ENCODE data around the gene SLC1A3.

SLC1A3 gene

GRCh38 chr5:36648426-36648825 is 42.0 kb downstream of the SLC1A3 start:
- TF ChIP-seq, protein P1, sequence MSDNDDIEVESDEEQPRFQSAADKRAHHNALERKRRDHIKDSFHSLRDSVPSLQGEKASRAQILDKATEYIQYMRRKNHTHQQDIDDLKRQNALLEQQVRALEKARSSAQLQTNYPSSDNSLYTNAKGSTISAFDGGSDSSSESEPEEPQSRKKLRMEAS (IDR thresholded peaks at IDR 0.05) = no peak
- TF ChIP-seq, protein P2, sequence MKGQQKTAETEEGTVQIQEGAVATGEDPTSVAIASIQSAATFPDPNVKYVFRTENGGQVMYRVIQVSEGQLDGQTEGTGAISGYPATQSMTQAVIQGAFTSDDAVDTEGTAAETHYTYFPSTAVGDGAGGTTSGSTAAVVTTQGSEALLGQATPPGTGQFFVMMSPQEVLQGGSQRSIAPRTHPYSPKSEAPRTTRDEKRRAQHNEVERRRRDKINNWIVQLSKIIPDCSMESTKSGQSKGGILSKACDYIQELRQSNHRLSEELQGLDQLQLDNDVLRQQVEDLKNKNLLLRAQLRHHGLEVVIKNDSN (IDR thresholded peaks at IDR 0.05) = no peak
- no peak for TF ChIP-seq FOXM1 (IDR thresholded peaks at IDR 0.05; ENCODE audit: borderline replicate concordance, low read depth)
- TF ChIP-seq CEBPB (IDR thresholded peaks at IDR 0.05) = no peak
- no peak for TF ChIP-seq TEAD4 (IDR thresholded peaks at IDR 0.05)
- no peak for TF ChIP-seq RAD21 (IDR thresholded peaks at IDR 0.05; ENCODE audit: low read depth)
- no peak for TF ChIP-seq ZBTB7A (IDR thresholded peaks at IDR 0.05; ENCODE audit: low read depth)
- no peak for TF ChIP-seq EGR1 (IDR thresholded peaks at IDR 0.05)
- no peak for TF ChIP-seq TCF12 (IDR thresholded peaks at IDR 0.05; ENCODE audit: low read depth)
- TF ChIP-seq EP300 (IDR thresholded peaks at IDR 0.05; ENCODE audit: borderline replicate concordance) = no peak
- TF ChIP-seq YY1 (IDR thresholded peaks at IDR 0.05; ENCODE audit: low read depth) = no peak
- no peak for TF ChIP-seq REST (IDR thresholded peaks at IDR 0.05; ENCODE audit: low read depth)
- no peak for TF ChIP-seq TAF1 (IDR thresholded peaks at IDR 0.05; ENCODE audit: low read depth)

- TF ChIP-seq TCF12 (IDR thresholded peaks at IDR 0.05; ENCODE audit: low read depth) (no peak), EGR1 (IDR thresholded peaks at IDR 0.05) (no peak), YY1 (IDR thresholded peaks at IDR 0.05; ENCODE audit: low read depth) (no peak), TEAD4 (IDR thresholded peaks at IDR 0.05) (no peak)
- TF ChIP-seq, protein P1 (IDR thresholded peaks at IDR 0.05) = no peak
Measured at GRCh38 chr5:36651761-36652685, 45.6 kb downstream of the SLC1A3 start.

- TF ChIP-seq NFIC (IDR thresholded peaks at IDR 0.05) (no peak), CREB1 (IDR thresholded peaks at IDR 0.05; ENCODE audit: low read depth) (no peak), TEAD4 (IDR thresholded peaks at IDR 0.05) (no peak), CEBPB (IDR thresholded peaks at IDR 0.05) (no peak), ZBTB7A (IDR thresholded peaks at IDR 0.05; ENCODE audit: low read depth) (no peak), EP300 (IDR thresholded peaks at IDR 0.05; ENCODE audit: borderline replicate concordance) (no peak), FOXM1 (IDR thresholded peaks at IDR 0.05; ENCODE audit: borderline replicate concordance, low read depth) (no peak), YY1 (IDR thresholded peaks at IDR 0.05; ENCODE audit: low read depth) (no peak), REST (IDR thresholded peaks at IDR 0.05; ENCODE audit: low read depth) (no peak), TAF1 (IDR thresholded peaks at IDR 0.05; ENCODE audit: low read depth) (no peak), EGR1 (IDR thresholded peaks at IDR 0.05) (no peak), RAD21 (IDR thresholded peaks at IDR 0.05; ENCODE audit: low read depth) (no peak), TCF12 (IDR thresholded peaks at IDR 0.05; ENCODE audit: low read depth) (no peak)
- TF ChIP-seq, protein P1 (IDR thresholded peaks at IDR 0.05) = no peak
- TF ChIP-seq, protein P2 (IDR thresholded peaks at IDR 0.05) = no peak
Measured at GRCh38 chr5:36653044-36653705, 46.8 kb downstream of the SLC1A3 start.

DNA sequence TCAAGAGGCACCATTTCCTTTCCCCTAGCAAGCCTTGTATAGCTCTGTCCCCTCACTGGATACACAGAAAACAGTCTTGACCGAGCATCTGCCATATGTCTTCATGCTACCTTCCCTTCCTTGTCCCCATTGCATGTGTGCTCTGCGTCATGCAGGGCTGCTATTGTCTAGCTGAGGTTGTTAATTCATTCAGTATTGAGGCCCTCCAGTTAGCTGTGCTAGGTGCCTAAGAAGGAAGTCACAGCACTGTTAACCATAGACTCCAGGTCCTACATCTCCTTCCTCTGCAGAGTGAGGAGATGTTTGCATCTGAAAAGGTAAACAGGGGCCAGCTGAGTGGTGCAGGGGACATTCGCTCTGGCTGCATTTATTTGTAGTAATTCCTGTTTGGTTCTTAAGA is 48.2 kb downstream of the SLC1A3 start:
- no peak for TF ChIP-seq CEBPB (IDR thresholded peaks at IDR 0.05)
- TF ChIP-seq, protein P1 (IDR thresholded peaks at IDR 0.05) = no peak
- TF ChIP-seq TAF1 (IDR thresholded peaks at IDR 0.05; ENCODE audit: low read depth) = no peak
- TF ChIP-seq NFIC (IDR thresholded peaks at IDR 0.05) = no peak
- TF ChIP-seq TEAD4 (IDR thresholded peaks at IDR 0.05) = no peak
- TF ChIP-seq TCF12 (IDR thresholded peaks at IDR 0.05; ENCODE audit: low read depth) = no peak
- no peak for TF ChIP-seq EGR1 (IDR thresholded peaks at IDR 0.05)
- no peak for TF ChIP-seq ZBTB7A (IDR thresholded peaks at IDR 0.05; ENCODE audit: low read depth)
- no peak for TF ChIP-seq FOXM1 (IDR thresholded peaks at IDR 0.05; ENCODE audit: borderline replicate concordance, low read depth)
- TF ChIP-seq CREB1 (IDR thresholded peaks at IDR 0.05; ENCODE audit: low read depth) = no peak
- TF ChIP-seq YY1 (IDR thresholded peaks at IDR 0.05; ENCODE audit: low read depth) = no peak
- TF ChIP-seq RAD21 (IDR thresholded peaks at IDR 0.05; ENCODE audit: low read depth) = no peak
- no peak for TF ChIP-seq REST (IDR thresholded peaks at IDR 0.05; ENCODE audit: low read depth)
- no peak for TF ChIP-seq EP300 (IDR thresholded peaks at IDR 0.05; ENCODE audit: borderline replicate concordance)
- TF ChIP-seq, protein P2 (IDR thresholded peaks at IDR 0.05) = no peak
